ENCODE results near the gene AKT1S1. TPM values are rescaled to one million over a fixed set of nuclear protein-coding genes. Genes with fewer than 3 reads are reported as not detected.

AKT1S1 gene
- total RNA-seq, 1 donor from 2014 or later: 38.6 TPM

DNA sequence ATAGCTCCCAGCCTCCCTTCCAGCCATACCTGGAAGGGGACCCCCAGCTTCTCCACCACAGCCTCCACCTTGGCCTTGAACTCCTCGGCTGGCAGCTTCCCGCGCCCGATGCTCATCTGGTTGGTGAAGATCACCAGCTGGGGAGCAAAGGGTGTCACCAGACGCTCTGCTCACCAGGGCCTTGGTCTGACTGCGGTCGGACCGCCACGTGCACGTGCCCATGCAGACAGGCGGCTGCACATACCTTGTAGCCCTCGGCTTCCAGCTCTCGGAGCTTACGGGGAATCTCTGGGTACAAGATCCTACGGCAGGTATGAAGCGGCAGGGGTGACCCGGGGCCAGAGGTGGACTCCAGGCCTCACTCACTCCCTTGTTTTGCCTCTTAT, 13.2 kb downstream of the AKT1S1 start:
- TF ChIP-seq, protein P1, sequence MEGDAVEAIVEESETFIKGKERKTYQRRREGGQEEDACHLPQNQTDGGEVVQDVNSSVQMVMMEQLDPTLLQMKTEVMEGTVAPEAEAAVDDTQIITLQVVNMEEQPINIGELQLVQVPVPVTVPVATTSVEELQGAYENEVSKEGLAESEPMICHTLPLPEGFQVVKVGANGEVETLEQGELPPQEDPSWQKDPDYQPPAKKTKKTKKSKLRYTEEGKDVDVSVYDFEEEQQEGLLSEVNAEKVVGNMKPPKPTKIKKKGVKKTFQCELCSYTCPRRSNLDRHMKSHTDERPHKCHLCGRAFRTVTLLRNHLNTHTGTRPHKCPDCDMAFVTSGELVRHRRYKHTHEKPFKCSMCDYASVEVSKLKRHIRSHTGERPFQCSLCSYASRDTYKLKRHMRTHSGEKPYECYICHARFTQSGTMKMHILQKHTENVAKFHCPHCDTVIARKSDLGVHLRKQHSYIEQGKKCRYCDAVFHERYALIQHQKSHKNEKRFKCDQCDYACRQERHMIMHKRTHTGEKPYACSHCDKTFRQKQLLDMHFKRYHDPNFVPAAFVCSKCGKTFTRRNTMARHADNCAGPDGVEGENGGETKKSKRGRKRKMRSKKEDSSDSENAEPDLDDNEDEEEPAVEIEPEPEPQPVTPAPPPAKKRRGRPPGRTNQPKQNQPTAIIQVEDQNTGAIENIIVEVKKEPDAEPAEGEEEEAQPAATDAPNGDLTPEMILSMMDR (conservative IDR thresholded peaks at IDR 0.05): no peak
- H3K9me3 Mint-ChIP-seq: no peaks in the 10 kb centered on the region
- peaks cover 18% of the 10 kb centered on the region for H3K36me3 Mint-ChIP-seq (ENCODE audit: low read depth)
- peaks cover 31% of the 10 kb centered on the region for H3K27me3 Mint-ChIP-seq (ENCODE audit: low read depth)
- no peak overlapping the region for H3K4me3 Mint-ChIP-seq
- no peak for DNase-seq (ENCODE audit: low read depth, low spot score)
- H3K4me1 Mint-ChIP-seq: peaks cover 47% of the 10 kb centered on the region
- H3K27ac Mint-ChIP-seq (ENCODE audit: unreplicated experiment): no peak overlapping the region

DNA sequence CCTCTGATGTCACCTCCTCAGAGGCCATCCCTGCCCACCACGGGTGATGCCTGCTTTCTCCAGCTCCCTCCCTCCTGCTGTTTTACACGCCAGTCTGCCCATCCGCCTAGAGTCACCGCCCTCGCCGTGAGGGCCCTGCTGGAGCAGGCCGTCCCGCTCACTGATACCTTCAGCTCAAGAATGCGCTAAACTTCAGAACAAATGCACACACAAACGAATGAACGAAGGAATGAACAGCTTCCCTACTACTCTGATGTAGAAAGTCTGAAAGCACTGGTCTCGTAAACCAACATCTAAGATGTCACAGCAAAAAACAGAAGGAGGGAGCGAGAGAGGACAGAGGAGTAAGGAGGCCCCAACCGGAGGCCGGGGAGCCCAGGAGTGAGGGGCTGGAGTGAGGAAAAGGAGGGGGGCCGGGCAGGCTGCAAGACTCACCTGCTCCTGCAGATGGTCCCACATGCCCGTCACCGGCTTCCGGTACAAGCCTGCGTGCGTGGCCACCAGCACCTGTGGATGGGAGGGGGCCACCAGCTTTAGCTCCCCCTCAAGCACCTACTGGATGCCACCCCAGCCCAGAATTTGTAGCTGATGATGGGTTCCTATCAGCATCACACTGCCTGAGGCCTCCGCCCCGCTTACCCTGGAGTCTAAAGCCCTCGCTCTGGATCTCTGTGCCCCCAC, 13.8 kb downstream of the AKT1S1 start:
- no peaks in the 10 kb centered on the region for H3K9me3 Mint-ChIP-seq
- TF ChIP-seq, protein P1 (conservative IDR thresholded peaks at IDR 0.05): no peak
- H3K27me3 Mint-ChIP-seq (ENCODE audit: low read depth): peaks cover 36% of the 10 kb centered on the region
- H3K4me3 Mint-ChIP-seq: peak overlapping the region; percentile 78
- no peak overlapping the region for H3K27ac Mint-ChIP-seq (ENCODE audit: unreplicated experiment)
- no peak for DNase-seq (ENCODE audit: low read depth, low spot score)
- peaks cover 18% of the 10 kb centered on the region for H3K36me3 Mint-ChIP-seq (ENCODE audit: low read depth)
- H3K4me1 Mint-ChIP-seq: peaks cover 47% of the 10 kb centered on the region

DNA sequence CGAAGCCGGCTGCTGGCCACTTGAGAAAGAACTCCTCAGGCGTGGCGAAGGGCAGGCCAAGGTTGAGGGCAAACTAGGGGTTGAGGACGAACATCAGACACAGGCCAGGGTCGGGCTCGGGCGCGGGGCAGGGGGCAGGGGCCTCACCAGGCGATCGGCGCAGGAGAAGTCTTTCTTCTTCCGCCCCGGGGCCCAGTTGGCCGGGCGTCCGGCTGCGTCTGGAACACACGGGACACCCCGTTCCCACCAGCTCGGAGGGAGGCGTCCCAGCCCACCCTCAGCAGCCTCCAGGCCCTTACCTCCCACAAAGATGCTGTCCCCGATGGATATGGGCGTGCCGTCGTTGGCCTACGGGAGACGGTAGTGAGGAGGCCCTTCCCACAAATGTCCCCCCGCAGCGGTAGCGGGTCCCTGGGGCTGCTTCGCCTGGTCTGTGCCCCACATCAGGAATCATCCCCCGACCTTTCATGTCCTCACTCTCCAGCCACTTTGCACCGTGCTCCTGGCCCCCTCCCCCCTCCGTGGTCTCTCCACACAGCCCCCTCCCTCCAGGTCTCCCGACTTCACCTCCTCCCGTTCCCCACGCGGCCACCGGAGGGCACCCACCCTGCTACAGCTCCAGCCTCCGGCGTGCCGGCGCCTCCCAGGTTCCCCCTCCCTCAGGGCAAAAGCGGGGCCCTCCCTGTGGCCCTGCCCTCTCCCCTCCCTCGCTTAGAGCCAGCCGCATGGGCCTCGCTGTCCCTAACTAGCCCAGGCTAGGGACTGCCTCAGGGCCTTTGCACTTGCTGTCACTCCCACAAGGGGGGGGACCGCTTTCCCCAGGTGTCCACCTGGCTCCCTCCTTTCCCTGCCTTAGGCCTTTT, 14.5 kb downstream of the AKT1S1 start:
- Mint-ChIP-seq H3K9me3 (no peaks in the 10 kb centered on the region), H3K4me3 (peak overlapping the region; percentile 78), H3K36me3 (ENCODE audit: low read depth) (peaks cover 18% of the 10 kb centered on the region), H3K27ac (ENCODE audit: unreplicated experiment) (no peak overlapping the region), H3K27me3 (ENCODE audit: low read depth) (peaks cover 34% of the 10 kb centered on the region), H3K4me1 (peaks cover 43% of the 10 kb centered on the region)
- no peak for DNase-seq (ENCODE audit: low read depth, low spot score)
- TF ChIP-seq, protein P1 (conservative IDR thresholded peaks at IDR 0.05): peak; percentile 41

DNA sequence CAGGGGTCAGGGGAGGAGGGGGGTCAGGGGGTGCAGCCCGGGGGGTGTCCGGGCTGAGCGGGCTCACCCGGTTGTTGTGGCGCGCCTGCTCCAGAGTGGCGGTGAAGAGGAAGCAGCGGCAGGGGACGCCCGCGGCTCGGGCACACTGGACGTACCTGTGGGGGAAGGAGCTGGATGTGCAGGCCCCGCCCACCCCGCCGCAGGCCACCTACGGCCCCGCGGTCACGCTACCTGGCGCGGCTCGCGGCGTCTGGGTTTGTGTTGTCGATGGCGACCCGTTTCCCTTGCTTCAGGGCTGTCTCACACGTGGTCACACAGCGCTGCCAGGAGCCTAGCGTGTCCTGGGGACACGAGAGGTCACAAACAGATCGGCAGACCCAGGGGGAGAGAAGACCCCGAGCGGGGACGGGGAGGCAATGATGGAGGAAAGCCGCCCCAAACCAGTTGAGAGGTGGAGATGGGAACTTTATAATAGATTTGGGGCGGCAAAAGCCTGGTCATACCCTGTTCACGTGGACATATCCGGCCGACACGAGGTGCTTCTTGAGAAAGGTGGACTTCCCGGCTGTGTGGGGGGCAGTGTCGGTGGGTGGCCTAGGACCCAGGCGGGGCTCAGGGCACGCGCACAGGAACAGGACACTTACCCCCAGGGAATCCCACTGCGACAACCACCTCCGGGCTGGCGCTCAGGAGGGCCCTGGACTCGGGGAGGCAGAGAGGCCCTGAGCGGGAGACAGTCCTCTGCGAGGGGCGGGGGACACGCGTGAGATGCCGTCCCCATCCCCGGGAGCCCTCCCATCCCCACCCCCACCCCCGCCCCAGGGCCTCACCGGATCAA, 15.4 kb downstream of the AKT1S1 start:
- peak overlapping the region; percentile 81 for H3K4me3 Mint-ChIP-seq
- H3K27me3 Mint-ChIP-seq (ENCODE audit: low read depth): peaks cover 30% of the 10 kb centered on the region
- peaks cover 18% of the 10 kb centered on the region for H3K36me3 Mint-ChIP-seq (ENCODE audit: low read depth)
- DNase-seq (ENCODE audit: low read depth, low spot score): no peak
- peaks cover 35% of the 10 kb centered on the region for H3K4me1 Mint-ChIP-seq
- no peaks in the 10 kb centered on the region for H3K9me3 Mint-ChIP-seq
- TF ChIP-seq, protein P1 (conservative IDR thresholded peaks at IDR 0.05): no peak
- H3K27ac Mint-ChIP-seq (ENCODE audit: unreplicated experiment): no peak overlapping the region

DNA sequence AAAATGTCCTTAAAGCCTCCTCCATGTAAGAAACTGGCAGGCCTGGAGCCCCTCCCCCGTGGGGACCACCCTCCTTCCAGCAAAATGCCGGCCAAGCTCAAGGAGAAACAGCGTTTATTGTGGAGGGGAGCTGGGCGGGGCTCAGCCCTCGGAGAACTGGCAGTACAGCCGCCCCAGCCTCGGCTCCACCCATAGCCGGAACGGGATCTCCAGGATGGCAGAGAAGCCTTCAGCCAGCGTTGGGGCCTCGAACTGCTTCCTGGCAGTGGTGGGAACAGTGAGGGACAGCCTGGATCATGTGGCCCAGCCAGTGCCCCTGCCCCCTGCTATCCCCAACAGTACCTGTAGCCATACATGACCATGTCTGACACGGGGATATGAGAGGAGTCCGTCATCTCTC, 16.0 kb downstream of the AKT1S1 start:
- DNase-seq (ENCODE audit: low read depth, low spot score): no peak
- Mint-ChIP-seq H3K9me3 (no peaks in the 10 kb centered on the region), H3K27ac (ENCODE audit: unreplicated experiment) (no peak overlapping the region), H3K36me3 (ENCODE audit: low read depth) (peaks cover 18% of the 10 kb centered on the region), H3K27me3 (ENCODE audit: low read depth) (peaks cover 25% of the 10 kb centered on the region), H3K4me3 (peak overlapping the region; percentile 81), H3K4me1 (peaks cover 28% of the 10 kb centered on the region)
- TF ChIP-seq, protein P1 (conservative IDR thresholded peaks at IDR 0.05): no peak
